HCT116 (cell line): ENCODE results near the gene KRT83.

Source experiments
- CTCF ChIP-seq, 3 experiments: fragments of 200-600 bp in 1 of 3; sonication (generic) in 1 of 3; IDR thresholded peaks in 2 of 3; conservative IDR thresholded peaks in 1 of 3; 2 replicates each; pipeline ENCODE4 v1.5.1; 2012 to 2017; ENCODE audit warnings: low read depth in 2 of 3, low read length in 2 of 3, antibody characterized with exemption in 1 of 3, borderline replicate concordance in 1 of 3, control low read depth in 1 of 3, mild to moderate bottlenecking in 1 of 3, mixed read lengths in 1 of 3, mixed run types in 1 of 3, moderate library complexity in 1 of 3; ENCODE audit not compliant: insufficient read depth in 1 of 3
- POLR2A ChIP-seq: IDR thresholded peaks from 2 replicates; pipeline ENCODE4 v1.7.0; 2011; ENCODE audit warnings: borderline replicate concordance; ENCODE audit not compliant: insufficient read depth, insufficient read length; ENCODE audit errors: extremely low read depth
- SIN3A ChIP-seq: IDR thresholded peaks from 2 replicates; pipeline ENCODE4 v1.6.1; 2012; ENCODE audit warnings: low read depth
- ZBTB33 ChIP-seq: IDR thresholded peaks from 2 replicates; pipeline ENCODE4 v1.6.1; 2011; ENCODE audit warnings: mild to moderate bottlenecking, low read length, moderate library complexity; ENCODE audit not compliant: insufficient replicate concordance; ENCODE audit errors: extremely low read depth
- ZNF274 ChIP-seq: fragments of 200-500 bp; sonication (Bioruptor generic); IDR thresholded peaks from 2 replicates; pipeline ENCODE4 v1.6.1; 2014; ENCODE audit warnings: mild to moderate bottlenecking, low read depth, low read length, inconsistent platforms

- no peak for TF ChIP-seq CTCF (IDR thresholded peaks at IDR 0.05 in 2 of 3, conservative IDR thresholded peaks at IDR 0.05 in 1 of 3; ENCODE audit: borderline replicate concordance in 1 of 3, insufficient read depth in 1 of 3, low read depth in 2 of 3, low read length in 2 of 3)
- TF ChIP-seq ZBTB33, result no peak
- no peak for TF ChIP-seq ZNF274
- no peak for TF ChIP-seq SIN3A
- no peak for TF ChIP-seq POLR2A
These were observed 53.9 kb downstream of the KRT83 start for GRCh38 chr12:52267266-52267665.
